HepG2 (cell line): ENCODE data around the gene SLC35D2. TPM values are rescaled to one million over a fixed set of nuclear protein-coding genes. Genes with fewer than 3 reads are reported as not detected.

ENCODE experiments used
- AHDC1 ChIP-seq: sonication (generic); formaldehyde crosslinking; IDR thresholded peaks from 2 replicates; pipeline ENCODE4 v1.5.1; 2020; ENCODE audit warnings: mild to moderate bottlenecking, missing genetic modification reagents, borderline replicate concordance
- EED ChIP-seq: sonication (generic); formaldehyde crosslinking; IDR thresholded peaks from 2 replicates; pipeline ENCODE4 v1.5.0; 2020; ENCODE audit warnings: mild to moderate bottlenecking, missing genetic modification reagents
- JARID2 ChIP-seq: sonication (generic); formaldehyde crosslinking; IDR thresholded peaks from 2 replicates; pipeline ENCODE4 v1.8.1; 2023; ENCODE audit warnings: missing genetic modification reagents, inconsistent platforms; ENCODE audit not compliant: insufficient replicate concordance
- MAF1 ChIP-seq: sonication (generic); formaldehyde crosslinking; IDR thresholded peaks from 2 replicates; pipeline ENCODE4 v1.5.0; 2020; ENCODE audit warnings: missing genetic modification reagents, borderline replicate concordance
- MAX ChIP-seq: IDR thresholded peaks from 2 replicates; pipeline ENCODE4 v1.6.1; 2012; ENCODE audit warnings: inconsistent platforms
- NCOA1 ChIP-seq: sonication (generic); formaldehyde crosslinking; IDR thresholded peaks from 2 replicates; pipeline ENCODE4 v1.9.0; 2021; ENCODE audit warnings: missing genetic modification reagents
- NFIC ChIP-seq: IDR thresholded peaks from 2 replicates; pipeline ENCODE4 v1.6.1; 2012; ENCODE audit warnings: mild to moderate bottlenecking, low read length, inconsistent platforms
- TFAP4 ChIP-seq: sonication (generic); IDR thresholded peaks from 2 replicates; pipeline ENCODE4 v1.6.1; 2016; ENCODE audit warnings: low read depth, borderline replicate concordance
- TGIF2 ChIP-seq: IDR thresholded peaks from 2 replicates; pipeline ENCODE4 v1.6.1; 2016; ENCODE audit warnings: control low read depth, missing compliant biosample characterization
- TRAFD1 ChIP-seq: sonication (generic); formaldehyde crosslinking; IDR thresholded peaks from 2 replicates; pipeline ENCODE4 v1.5.1; 2020; ENCODE audit warnings: missing genetic modification reagents, mild to moderate bottlenecking, borderline replicate concordance
- TSC22D2 ChIP-seq: sonication (generic); formaldehyde crosslinking; IDR thresholded peaks from 2 replicates; pipeline ENCODE4 v1.5.1; 2020; ENCODE audit warnings: missing genetic modification reagents, mild to moderate bottlenecking, borderline replicate concordance
- ZMYM3 ChIP-seq: sonication (generic); formaldehyde crosslinking; IDR thresholded peaks from 2 replicates; pipeline ENCODE4 v1.5.1; 2020; ENCODE audit warnings: mild to moderate bottlenecking, missing genetic modification reagents
- ZNF18 ChIP-seq: sonication (generic); formaldehyde crosslinking; IDR thresholded peaks from 2 replicates; pipeline ENCODE4 v1.8.0; 2022; ENCODE audit warnings: mild to moderate bottlenecking, missing genetic modification reagents; ENCODE audit not compliant: insufficient replicate concordance
- ZNF205 ChIP-seq: IDR thresholded peaks from 2 replicates; pipeline ENCODE4 v1.6.1; 2018; ENCODE audit warnings: missing biosample characterization, missing genetic modification reagents
- ZNF749 ChIP-seq: sonication (generic); formaldehyde crosslinking; IDR thresholded peaks from 2 replicates; pipeline ENCODE4 v1.8.0; 2022; ENCODE audit warnings: mild to moderate bottlenecking, missing genetic modification reagents, moderate library complexity, borderline replicate concordance
- ZSCAN5A ChIP-seq: sonication (generic); formaldehyde crosslinking; IDR thresholded peaks from 2 replicates; pipeline ENCODE4 v1.8.0; 2022; ENCODE audit warnings: mild to moderate bottlenecking, missing genetic modification reagents, borderline replicate concordance
- polyA plus RNA-seq, 8 experiments: library from polyadenylated mRNA; depleted of rRNA in 3 of 8; stranded (reverse) in 7 of 8; unstranded in 1 of 8; fragments of >200 nt; fragmentation: Illumina TruSeq in 4 of 8; extraction: Trizol in 4 of 8; gene quantifications; 2 replicates each; pipeline versions ENCODE4 v1.2.1 to v1.2.3, GENCODE V29; 2011 to 2016; ENCODE audit warnings: low read depth in 4 of 8, missing spikeins in 1 of 8, mixed read lengths in 1 of 8; ENCODE audit not compliant: insufficient read depth in 1 of 8
- total RNA-seq, 5 experiments: library from RNA; depleted of rRNA; stranded (reverse); fragments of >200 nt; fragmentation: Illumina TruSeq; extraction: Trizol; gene quantifications; 2 replicates each; pipeline ENCODE4 v1.2.3, GENCODE V29; 2016; ENCODE audit warnings: low read depth in 1 of 5

Gene SLC35D2
- total and polyA plus RNA-seq, 2 of the 13 experiments (the other 11 are each of a cell fraction or from before 2014, with no cell fraction given): 96.2 to 103 TPM

- 0 out of 2 replicates have a peak, but pooled peaks have one; percentile 26 for TF ChIP-seq ZSCAN5A (CRISPR knock-in tag)
- peak; percentile 88 for TF ChIP-seq MAX
- TF ChIP-seq TSC22D2 (CRISPR knock-in tag): peak; percentile 71; the same call in 1 of the 2 replicates
- TF ChIP-seq JARID2: no peak
- TF ChIP-seq NCOA1 (CRISPR knock-in tag): peak; percentile 76; the same call in 1 of the 2 replicates
- TF ChIP-seq ZNF205 (CRISPR knock-in tag): peak; percentile 18; the same call in 1 of the 2 replicates
- peak; percentile 93 for TF ChIP-seq ZNF749 (CRISPR knock-in tag)
- TF ChIP-seq MAF1 (CRISPR knock-in tag): 0 out of 2 replicates have a peak, but pooled peaks have one; percentile 14
- TF ChIP-seq TGIF2 (CRISPR knock-in tag): peak; percentile 29
- peak; percentile 49 for TF ChIP-seq ZNF18 (CRISPR knock-in tag)
- 0 out of 2 replicates have a peak, but pooled peaks have one; percentile 53 for TF ChIP-seq EED
- TF ChIP-seq TRAFD1 (CRISPR knock-in tag): no peak
- no peak for TF ChIP-seq NFIC
- peak; percentile 55; the same call in 1 of the 2 replicates for TF ChIP-seq TFAP4
- no peak for TF ChIP-seq AHDC1 (CRISPR knock-in tag)
- no peak for TF ChIP-seq ZMYM3
Measured at GRCh38 chr9:96418083-96418919, 34.8 kb upstream of the SLC35D2 start, which contains the start of gene ZNF367 (continued).
